AG04449 (cell line): ENCODE measurements around the gene TNC.

ENCODE experiments used
- CTCF ChIA-PET: fragments of 350-600 bp; formaldehyde crosslinking; extraction: SDS; loops from one replicate; lab custom pipeline; 2021; ENCODE audit warnings: antibody characterized with exemption; lab: Yijun Ruan, JAX
- POLR2A ChIA-PET: fragments of 400-600, 350-600 bp; formaldehyde crosslinking; extraction: SDS; loops from one replicate; lab custom pipeline; 2020; ENCODE audit warnings: antibody characterized with exemption, inconsistent platforms; lab: Yijun Ruan, JAX
- DNase-seq: peaks from one replicate; pipeline ENCODE4 v3.0.0-alpha.2; 2010; ENCODE audit warnings: low read depth, low spot score
- H3K4me3 ChIP-seq: 2 replicates; pipeline ENCODE4 v1.5.1; 2011; ENCODE audit warnings: low read depth, mild to moderate bottlenecking, control low read depth, low read length
- TF ChIP-seq, protein P1 (sequence below): IDR thresholded peaks from one replicate; pipeline ENCODE4 v1.5.1; 2011; ENCODE audit warnings: mild to moderate bottlenecking, moderate library complexity, low read length, control low read depth, inconsistent platforms; ENCODE audit not compliant: insufficient read depth; ENCODE audit errors: missing control alignments

TNC gene

DNA sequence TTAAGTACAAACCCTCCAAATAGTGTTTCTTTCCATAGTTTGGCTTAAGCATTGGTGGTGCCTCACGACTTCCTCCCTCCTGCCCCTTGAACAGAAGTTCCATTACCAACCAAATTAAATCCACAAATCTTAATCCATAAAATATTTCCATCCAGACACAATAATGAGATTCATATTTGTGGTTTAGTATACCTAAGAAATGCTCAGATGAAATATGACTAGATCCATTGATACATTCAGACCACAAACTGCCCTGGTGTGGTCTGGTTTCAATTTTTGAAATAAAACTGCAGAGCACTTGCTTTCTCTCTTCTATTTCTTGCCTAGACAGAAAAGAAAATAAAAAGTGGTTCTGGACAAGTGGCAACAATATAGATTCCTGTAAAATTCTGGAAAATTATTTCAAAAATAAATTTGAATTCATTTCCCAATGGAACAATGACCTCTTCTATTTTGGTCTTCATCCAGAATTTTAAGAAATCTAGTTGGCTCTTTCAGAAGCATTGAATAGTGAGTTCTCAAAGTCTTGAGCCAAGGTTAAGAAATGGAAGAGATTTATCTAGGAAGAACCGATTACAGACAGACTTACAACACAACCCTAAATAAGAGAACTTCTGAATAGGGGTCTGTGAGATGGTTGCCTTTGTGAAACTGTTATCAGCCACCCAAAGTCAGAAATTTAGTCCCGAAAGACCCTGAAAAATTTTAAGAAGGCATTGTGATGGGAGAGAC, 14.0 kb downstream of the TNC start:
- no peak overlapping the region for H3K4me3 ChIP-seq

DNA sequence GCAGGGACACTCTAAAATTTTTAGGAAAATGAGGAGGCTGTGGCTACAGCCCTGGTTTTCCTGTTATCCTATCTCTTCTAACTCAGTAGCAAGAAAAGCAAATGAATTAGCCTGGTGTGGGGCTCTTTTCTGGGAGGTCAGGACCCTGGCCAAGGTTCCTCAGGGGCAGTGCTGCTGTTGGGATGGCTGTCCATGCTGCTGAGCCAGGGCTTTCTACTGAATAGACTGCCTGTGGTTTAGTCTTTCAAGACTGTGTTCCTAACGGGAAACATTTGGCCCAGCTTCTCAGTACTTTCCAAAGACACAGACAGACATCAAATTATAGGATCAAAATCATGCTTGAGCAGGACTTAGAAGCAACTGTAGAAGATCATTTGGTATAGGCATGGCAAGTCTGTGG, 18.1 kb downstream of the TNC start:
- ChIA-PET POLR2A (interaction anchor here (0.8 kb wide), 1 partner anchor 12 kb away, joined by 3 read pairs; no protein-coding TSS in a partner anchor), CTCF (no interaction called here)
- TF ChIP-seq, protein P1, sequence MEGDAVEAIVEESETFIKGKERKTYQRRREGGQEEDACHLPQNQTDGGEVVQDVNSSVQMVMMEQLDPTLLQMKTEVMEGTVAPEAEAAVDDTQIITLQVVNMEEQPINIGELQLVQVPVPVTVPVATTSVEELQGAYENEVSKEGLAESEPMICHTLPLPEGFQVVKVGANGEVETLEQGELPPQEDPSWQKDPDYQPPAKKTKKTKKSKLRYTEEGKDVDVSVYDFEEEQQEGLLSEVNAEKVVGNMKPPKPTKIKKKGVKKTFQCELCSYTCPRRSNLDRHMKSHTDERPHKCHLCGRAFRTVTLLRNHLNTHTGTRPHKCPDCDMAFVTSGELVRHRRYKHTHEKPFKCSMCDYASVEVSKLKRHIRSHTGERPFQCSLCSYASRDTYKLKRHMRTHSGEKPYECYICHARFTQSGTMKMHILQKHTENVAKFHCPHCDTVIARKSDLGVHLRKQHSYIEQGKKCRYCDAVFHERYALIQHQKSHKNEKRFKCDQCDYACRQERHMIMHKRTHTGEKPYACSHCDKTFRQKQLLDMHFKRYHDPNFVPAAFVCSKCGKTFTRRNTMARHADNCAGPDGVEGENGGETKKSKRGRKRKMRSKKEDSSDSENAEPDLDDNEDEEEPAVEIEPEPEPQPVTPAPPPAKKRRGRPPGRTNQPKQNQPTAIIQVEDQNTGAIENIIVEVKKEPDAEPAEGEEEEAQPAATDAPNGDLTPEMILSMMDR, result no peak
- no peak for DNase-seq
- no peak overlapping the region for H3K4me3 ChIP-seq

More for the DNA sequence above, 14.0 kb downstream of the TNC start:
- TF ChIP-seq, protein P1, result no peak
- no peak for DNase-seq
- POLR2A ChIA-PET, result no interaction called here
- CTCF ChIA-PET, result no interaction called here

DNA sequence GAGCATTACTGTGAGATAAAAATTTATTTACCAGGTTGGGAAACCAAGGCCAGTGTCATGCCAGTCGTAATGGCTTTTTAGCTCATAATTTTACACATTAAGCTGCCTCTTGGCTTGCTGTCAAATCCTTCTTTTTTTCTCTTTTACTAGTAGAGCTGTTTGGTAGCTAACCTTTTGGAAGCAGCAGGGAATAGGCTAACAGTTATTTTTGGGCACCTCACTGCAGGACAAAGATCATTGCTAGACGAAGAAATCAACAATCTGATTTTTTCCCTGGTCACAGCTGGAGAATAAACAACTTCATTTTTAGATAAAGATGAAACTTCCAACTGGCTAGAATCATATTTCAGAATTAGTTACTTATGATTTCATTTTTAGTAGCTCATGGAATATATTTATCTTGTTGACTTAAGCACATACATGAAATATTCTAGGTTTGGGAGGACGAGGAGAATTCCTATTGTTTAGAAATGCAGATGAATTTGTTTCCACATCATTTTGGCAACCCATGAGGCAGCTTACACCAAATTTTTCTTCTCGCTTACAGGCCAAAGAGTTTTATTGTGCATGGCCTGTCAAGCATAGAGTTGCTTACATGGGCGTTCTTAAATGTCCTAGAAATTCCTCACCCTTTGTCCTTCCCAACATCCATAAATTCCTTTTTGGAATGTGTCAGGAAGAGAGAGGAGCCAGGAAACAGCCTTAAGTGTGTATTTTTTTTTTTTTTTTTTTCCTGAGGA, 19.6 kb downstream of the TNC start:
- TF ChIP-seq, protein P1, result no peak
- ChIA-PET CTCF (interaction anchor here (0.9 to 1.6 kb wide), 2 partner anchors 105 to 426 kb away, joined by 4 to 8 read pairs; no protein-coding TSS in a partner anchor), POLR2A (interaction anchor here (1.2 kb wide), 1 partner anchor 34 kb away, joined by 3 read pairs; no protein-coding TSS in a partner anchor)
- no peak overlapping the region for H3K4me3 ChIP-seq
- no peak for DNase-seq

DNA sequence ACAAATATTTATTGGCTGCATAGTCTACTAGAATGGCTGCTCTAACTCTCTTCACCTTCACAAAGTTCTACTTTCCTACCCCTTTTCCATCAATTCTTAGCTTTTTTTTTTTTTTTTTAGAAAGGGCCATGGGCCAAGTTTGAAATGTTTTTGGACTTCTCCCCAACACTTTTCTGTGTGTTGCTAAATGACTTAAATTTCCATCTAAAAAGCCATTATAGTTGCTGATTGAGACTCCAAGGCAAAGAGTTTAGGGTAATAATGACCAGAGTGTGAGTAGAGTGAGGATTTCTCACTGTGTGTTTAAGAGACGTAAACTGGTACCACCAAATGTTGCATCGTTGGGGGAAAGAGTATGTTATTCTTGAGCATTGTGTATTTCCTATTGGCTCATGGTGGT, 24.4 kb downstream of the TNC start:
- no peak overlapping the region for H3K4me3 ChIP-seq
- DNase-seq, result no peak
- CTCF ChIA-PET, result no interaction called here
- TF ChIP-seq, protein P1, result no peak
- POLR2A ChIA-PET, result no interaction called here

DNA sequence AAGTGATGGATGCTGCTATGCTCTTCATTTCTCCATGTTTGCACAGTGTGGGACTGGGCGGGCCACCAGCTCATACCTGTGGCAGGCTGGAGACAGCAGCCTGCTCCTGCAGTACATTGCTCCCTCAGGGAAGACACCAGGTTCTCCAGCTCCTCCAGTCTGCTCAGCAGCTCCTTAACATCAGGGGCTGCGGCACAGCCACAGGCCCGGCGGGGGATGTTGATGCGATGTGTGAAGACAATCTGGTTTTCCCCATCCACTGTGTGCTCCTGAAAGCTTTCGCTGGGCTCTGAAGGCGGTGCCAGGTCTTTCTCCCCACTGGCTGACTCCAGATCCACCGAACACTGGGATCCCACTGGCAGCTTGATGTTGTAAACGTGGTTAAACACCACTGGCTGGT, 27.5 kb downstream of the TNC start:
- H3K4me3 ChIP-seq, result no peak overlapping the region
- TF ChIP-seq, protein P1, result no peak
- ChIA-PET CTCF (interaction anchor here (2.3 kb wide), 1 partner anchor 12 kb away, joined by 5 read pairs; no protein-coding TSS in a partner anchor), POLR2A (no interaction called here)
- DNase-seq, result no peak

DNA sequence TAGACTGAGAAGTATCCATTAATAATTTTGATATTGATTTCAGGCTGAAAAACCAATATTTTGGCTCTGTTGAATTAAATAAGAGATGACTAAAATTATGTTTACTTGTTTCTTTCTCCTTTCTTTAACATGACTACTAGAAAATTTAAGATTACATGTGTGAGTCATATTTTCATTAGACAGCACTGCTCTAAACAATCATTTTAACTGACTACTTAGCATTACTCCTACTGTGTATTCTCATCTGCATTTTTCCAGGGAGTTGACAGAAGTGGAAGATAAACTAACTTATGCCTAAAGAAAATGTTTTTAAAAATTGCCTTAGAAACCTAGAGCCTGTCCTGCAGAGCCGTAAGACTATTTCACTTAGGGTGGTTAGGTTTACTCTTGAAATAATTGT, 29.1 kb downstream of the TNC start:
- CTCF ChIA-PET, result interaction anchor here (1.0 to 2.3 kb wide), 2 partner anchors 14 to 408 kb away, joined by 3 to 5 read pairs; no protein-coding TSS in a partner anchor
- no peak overlapping the region for H3K4me3 ChIP-seq
- TF ChIP-seq, protein P1, result no peak
- POLR2A ChIA-PET, result no interaction called here
- DNase-seq, result no peak
